ENCODE measurements around the gene IGBP1.
A peak's percentile ranks its signal among the peaks of the same experiment; 100 is the strongest.
"Not testable (repeated sequence)": the region's sequence is repeated elsewhere in the genome, so short reads cannot be mapped to it uniquely, and the experiment has no call there.

IGBP1 gene

GRCh38 chrX:70133303-70134115 lies at the start of gene IGBP1:
IGBP1 (plus strand) TSS chrX:70133447; CDS start chrX:70133948, 501 bp downstream.
- peak; percentile 94 for DNase-seq

GRCh38 chrX:70084592-70085240 lies 48.5 kb upstream of the IGBP1 start:
- no peak for DNase-seq

- DNase-seq = peak; percentile 1
These were observed 45.2 kb upstream of the IGBP1 start for GRCh38 chrX:70087857-70088630.

- DNase-seq = no peak
These were observed 44.5 kb upstream of the IGBP1 start for GRCh38 chrX:70088751-70089150.

GRCh38 chrX:70089604-70090297 lies 43.5 kb upstream of the IGBP1 start:
- DNase-seq = no peak

- DNase-seq = no peak
These were observed 41.0 kb upstream of the IGBP1 start for GRCh38 chrX:70092247-70092646.

GRCh38 chrX:70096052-70096451 lies 37.2 kb upstream of the IGBP1 start:
- DNase-seq = peak; percentile 12

- no peak for DNase-seq
These were observed 28.0 kb upstream of the IGBP1 start for GRCh38 chrX:70105229-70105628.

GRCh38 chrX:70111436-70112026 lies 21.7 kb upstream of the IGBP1 start:
- DNase-seq = not testable (repeated sequence)

- no peak for DNase-seq
These were observed 15.5 kb upstream of the IGBP1 start for GRCh38 chrX:70117738-70118137.

GRCh38 chrX:70123014-70123413 lies 10.2 kb upstream of the IGBP1 start:
- not testable (repeated sequence) for DNase-seq

- DNase-seq = no peak
These were observed 8.6 kb upstream of the IGBP1 start for GRCh38 chrX:70124678-70125077.

- DNase-seq = no peak
These were observed 5.2 kb upstream of the IGBP1 start for GRCh38 chrX:70128071-70128470.

GRCh38 chrX:70129816-70130215 lies 3.4 kb upstream of the IGBP1 start:
- DNase-seq = peak; percentile 25

- DNase-seq = peak; percentile 55
These were observed 1.0 kb upstream of the IGBP1 start for GRCh38 chrX:70132224-70132623.

GRCh38 chrX:70132877-70133302 lies 357 bp upstream of the IGBP1 start:
- no peak for DNase-seq

GRCh38 chrX:70134116-70134477 lies 850 bp downstream of the IGBP1 start:
- peak; percentile 46 for DNase-seq

GRCh38 chrX:70138622-70139021 lies 5.4 kb downstream of the IGBP1 start:
- no peak for DNase-seq

- no peak for DNase-seq
These were observed 6.5 kb downstream of the IGBP1 start for GRCh38 chrX:70139736-70140135.

GRCh38 chrX:70141373-70141772 lies 8.1 kb downstream of the IGBP1 start:
- DNase-seq = no peak

GRCh38 chrX:70166601-70167590 lies 33.6 kb downstream of the IGBP1 start:
- DNase-seq = no peak
